Daoy (cell line): ENCODE measurements around the gene EHD1. TPM values are rescaled to one million over a fixed set of nuclear protein-coding genes. Genes with fewer than 3 reads are reported as not detected.
A peak's percentile ranks its signal among the peaks of the same experiment; 100 is the strongest.

ENCODE experiments used
- DNase-seq: peaks from one replicate; pipeline ENCODE4 v3.0.0-alpha.2; 2015; ENCODE audit warnings: low read depth
- total RNA-seq: library from RNA; depleted of rRNA; stranded (reverse); fragments of >200 nt; shearing (Covaris generic); gene quantifications from 2 replicates; pipeline ENCODE4 v1.2.3, GENCODE V29; 2014

EHD1 gene
- total RNA-seq, 1 experiment from 2014 or later: 35.6 TPM

DNA sequence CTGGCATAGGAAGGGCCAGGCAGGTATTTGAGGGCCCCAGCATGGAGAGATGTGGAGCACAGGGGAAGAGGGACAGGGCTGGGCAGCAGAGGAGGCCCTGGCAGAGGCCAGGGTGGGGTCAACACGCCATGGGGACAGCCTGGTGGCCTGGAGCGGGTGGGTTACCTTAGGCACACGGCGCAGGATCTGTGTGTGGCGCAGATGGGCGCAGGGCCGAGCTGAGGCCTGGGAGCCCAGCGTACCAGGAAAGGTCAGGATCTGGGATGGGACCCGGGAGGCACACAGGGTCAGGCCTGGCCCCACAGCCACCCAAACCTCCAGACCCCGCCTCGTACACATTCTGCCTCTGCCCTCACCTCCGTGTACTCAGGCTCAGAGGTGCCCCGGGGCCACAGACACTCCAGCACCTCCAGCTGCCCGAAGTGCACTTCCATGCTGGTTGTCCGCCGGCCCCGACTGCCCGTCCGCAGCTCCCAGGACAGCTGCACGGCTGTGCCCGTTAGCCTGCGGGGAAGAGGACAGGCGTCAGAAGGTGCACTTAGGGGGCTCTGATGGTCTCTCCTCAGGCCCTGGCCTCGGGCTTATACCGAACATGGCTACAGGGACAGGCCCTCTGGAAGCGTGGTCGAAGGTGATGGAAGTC is 32.2 kb upstream of the EHD1 start:
- DNase-seq: no peak

DNA sequence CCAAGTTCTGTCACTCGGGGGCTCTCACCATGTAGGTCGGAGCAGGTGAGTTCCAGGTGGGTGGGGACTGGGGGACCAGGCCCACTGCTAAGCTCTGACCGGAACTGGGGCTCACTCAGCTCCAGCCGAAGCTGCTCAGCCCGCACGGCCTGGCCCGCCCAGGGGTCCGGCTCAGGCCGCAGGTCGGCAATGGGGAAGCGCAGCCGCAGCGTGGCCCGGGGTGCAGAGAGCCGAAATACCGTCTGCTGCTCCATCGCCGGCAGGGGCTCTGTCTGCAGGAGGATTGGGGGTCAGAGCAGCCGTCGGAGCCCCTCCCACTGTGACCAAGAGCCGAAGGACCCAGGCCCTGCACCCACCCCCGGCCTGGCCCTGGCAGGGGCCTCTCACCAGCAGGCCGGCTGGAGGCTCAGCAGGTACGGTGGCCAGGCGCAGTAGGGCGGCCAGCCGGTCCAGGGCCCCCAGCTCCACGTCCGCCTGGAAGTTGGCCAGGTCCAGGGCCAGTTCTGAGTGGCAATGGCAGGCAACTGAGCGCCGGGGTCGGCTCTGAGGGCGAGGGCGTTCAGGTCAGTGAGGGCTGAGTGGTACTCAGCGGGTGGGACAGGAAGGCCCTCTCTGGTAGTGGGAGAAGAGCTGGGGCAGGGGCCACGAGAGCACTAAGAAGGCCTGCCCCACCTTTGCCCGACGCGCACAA is 31.4 kb upstream of the EHD1 start:
- DNase-seq: no peak

- no peak for DNase-seq
Observed at GRCh38 chr11:64908766-64909165, 30.3 kb upstream of the EHD1 start.

DNA sequence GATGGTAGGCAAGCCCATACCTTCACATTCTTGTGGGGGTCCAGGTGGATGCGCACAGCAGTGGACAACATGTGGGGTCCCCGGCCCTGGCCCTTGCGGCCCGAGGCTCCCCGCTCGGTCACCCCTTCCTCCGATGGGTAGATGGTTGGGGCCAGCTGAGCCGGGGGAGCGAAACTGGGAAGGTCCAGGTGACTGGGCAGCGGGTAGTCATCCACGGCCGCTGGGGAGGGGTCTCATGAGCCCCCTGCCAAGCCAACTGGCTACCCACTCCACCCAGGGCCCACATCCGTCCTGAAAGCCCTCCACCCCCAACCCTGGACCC is 27.9 kb upstream of the EHD1 start:
- DNase-seq: no peak

DNA sequence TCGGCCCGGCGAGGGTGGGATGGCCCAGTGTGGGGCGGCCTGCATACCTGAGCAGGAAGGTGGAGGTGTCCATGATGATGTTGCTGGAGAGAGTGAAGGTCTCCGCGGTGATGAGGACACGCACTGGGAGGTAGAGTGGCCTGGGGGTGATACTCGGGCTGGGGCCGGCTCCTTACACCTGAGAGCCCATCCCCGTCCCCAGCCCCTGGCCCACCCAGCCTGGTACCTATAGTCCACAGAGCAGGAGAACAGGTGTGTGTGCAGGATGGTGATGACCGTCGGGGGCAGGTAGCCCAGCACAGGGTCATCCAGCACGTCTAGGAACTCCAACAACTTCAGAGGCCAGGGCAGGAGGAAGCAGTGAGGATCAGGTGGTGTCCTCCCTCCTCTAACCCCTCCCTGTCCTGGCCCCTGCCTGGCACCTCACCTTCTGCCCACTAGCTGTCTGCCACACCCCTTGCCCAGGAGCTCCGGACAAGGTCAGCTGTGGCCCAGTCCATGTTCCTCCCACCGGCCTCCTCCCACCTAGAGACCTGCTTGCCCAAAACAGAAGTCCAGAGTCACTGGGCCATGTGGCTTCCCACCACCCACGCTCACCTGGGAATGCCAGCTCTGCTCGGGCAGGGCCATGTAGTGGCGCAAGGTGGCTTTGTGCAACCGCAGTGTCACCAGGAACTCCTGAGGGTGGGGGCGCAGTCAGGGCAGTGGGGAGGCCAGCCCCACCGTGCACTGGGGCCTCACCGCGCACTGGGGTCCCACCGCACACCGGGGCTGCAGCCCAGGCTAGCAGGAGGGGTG is 27.3 kb upstream of the EHD1 start:
- DNase-seq: no peak

GRCh38 chr11:64903291-64903833 is 24.9 kb upstream of the EHD1 start:
- no peak for DNase-seq

- DNase-seq: no peak
Observed at GRCh38 chr11:64902102-64902900, 23.9 kb upstream of the EHD1 start.

- DNase-seq: no peak
Observed at GRCh38 chr11:64900774-64901173, 22.4 kb upstream of the EHD1 start.

GRCh38 chr11:64900263-64900678 is 21.9 kb upstream of the EHD1 start:
- peak; percentile 88 for DNase-seq

- no peak for DNase-seq
Observed at GRCh38 chr11:64898541-64898940, 20.1 kb upstream of the EHD1 start.

GRCh38 chr11:64898076-64898445 is 19.6 kb upstream of the EHD1 start:
- DNase-seq: no peak

DNA sequence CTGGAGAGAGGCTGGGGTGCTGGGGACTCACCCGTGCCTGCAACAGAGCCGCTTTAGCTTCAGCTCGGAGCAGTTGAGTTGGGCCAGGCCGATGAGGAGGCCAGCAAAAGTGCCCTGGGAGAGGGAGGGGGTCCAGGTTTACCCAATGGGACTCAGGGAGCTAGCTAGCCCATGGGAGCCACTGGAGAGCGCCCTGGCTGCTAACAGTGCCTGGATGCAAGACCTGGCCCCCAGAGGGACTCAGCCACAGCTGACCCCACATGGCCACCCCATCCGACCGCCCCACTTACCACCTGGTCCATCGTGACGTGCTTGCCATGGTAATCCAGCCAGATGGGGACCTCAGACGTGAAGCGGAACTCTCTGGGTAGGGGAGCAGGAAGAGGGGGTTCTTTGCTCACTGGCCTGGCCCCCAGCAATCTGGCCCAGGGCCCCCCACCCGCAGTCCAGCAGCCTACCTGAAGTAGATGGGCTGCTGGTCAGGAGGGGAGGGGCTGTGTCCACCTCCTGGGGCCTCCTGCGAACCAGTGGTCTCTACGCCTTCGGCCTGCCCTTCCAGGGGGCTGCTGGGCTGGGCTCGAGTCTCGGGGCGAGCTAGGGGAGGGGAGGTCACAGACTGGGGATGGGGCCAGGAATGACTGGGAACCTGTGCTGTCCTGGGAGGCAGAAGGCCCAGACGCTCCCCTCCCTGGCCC is 19.1 kb upstream of the EHD1 start:
- no peak for DNase-seq

DNA sequence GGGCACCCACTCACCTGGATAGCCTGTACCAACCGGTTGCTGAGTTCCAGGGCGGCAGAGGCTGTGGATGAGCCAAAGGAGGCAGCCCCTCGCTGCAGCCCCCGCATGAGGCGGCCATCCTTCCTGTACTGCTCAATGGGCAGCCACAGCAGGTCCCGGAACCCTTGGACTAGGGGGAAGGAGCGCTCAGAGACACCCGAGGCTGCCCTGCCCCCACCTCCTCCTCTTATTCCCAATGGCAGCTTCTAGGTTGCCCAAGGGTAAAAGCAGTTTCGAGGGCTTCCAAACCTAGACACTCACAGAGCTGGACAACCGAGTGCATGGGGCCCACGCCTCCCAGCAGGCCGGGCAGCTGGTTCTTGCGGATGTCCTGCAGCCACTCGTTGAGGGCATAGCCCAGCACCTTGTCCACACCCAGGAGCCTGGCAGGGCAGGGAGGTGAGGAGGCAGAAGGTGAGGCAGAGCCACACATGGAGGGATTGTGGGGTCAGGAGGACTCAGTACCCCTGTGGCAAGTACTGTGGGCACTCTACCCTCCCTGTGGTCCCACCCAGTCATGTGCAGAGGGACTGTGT is 18.1 kb upstream of the EHD1 start:
- DNase-seq: no peak

DNA sequence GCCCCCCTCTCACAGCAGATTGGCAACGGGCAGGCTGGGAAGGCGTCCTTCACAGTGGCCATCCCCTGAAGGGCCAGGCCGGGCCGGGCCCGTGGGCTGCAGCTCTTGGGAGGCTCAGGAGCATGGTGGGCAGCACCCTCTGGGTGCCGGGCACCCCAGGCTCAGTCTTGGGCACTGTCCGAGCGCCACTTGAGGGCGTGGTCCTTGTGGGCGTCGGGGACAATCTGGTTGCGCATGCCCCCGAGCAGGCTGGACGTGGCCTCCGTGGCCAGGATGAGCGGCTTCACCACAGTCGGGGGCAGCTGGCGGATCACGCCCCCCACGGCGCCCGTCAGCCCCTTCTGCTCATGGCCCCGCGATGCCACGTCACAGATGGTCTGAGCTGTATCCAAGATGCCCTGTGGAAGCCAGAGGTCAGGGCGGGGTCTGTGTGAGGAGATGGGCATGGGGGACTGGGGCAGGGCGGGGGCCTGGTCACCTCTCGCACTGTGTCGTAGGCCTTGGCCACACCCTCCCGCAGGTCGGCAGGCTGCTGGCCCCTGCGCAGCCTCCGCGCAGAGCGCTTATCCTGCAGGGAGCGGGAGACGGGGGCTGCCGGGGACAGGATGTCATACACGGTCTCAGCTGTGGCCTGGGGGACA is 16.5 kb upstream of the EHD1 start:
- DNase-seq: no peak

- peak; percentile 80 for DNase-seq
Observed at GRCh38 chr11:64894070-64894811, 15.8 kb upstream of the EHD1 start.

- DNase-seq: no peak
Observed at GRCh38 chr11:64893194-64894069, 15.0 kb upstream of the EHD1 start.

- DNase-seq: no peak
Observed at GRCh38 chr11:64892838-64893193, 14.4 kb upstream of the EHD1 start.

GRCh38 chr11:64892411-64892831 is 14.0 kb upstream of the EHD1 start:
- no peak for DNase-seq

DNA sequence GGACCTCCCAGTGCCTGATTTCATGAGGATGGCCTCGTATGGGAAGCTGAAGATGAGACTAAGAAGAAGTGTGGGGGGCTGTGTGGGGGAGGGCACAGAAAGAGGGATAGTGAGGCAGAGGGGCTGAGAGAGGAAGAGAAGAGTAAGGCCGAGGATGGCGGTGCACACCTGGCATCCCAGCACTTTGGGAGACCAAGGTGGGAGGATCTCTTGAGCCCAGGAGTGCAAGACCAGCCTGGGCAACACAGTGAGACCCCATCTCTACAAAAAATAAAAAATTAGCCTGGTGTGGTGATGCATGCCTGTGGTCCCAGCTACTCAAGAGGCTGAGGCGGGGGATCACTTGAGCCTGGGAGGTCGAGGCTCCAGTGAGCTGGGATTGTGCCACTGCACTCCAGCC is 13.5 kb upstream of the EHD1 start:
- no peak for DNase-seq
